ENCODE measurements around the gene MICAL3. TPM values are rescaled to one million over a fixed set of nuclear protein-coding genes. Genes with fewer than 3 reads are reported as not detected.
"Not testable (repeated sequence)": the region's sequence is repeated elsewhere in the genome, so short reads cannot be mapped to it uniquely, and the experiment has no call there.

MICAL3 gene
- total RNA-seq, 1 donor from 2014 or later, result 47.9 TPM

DNA sequence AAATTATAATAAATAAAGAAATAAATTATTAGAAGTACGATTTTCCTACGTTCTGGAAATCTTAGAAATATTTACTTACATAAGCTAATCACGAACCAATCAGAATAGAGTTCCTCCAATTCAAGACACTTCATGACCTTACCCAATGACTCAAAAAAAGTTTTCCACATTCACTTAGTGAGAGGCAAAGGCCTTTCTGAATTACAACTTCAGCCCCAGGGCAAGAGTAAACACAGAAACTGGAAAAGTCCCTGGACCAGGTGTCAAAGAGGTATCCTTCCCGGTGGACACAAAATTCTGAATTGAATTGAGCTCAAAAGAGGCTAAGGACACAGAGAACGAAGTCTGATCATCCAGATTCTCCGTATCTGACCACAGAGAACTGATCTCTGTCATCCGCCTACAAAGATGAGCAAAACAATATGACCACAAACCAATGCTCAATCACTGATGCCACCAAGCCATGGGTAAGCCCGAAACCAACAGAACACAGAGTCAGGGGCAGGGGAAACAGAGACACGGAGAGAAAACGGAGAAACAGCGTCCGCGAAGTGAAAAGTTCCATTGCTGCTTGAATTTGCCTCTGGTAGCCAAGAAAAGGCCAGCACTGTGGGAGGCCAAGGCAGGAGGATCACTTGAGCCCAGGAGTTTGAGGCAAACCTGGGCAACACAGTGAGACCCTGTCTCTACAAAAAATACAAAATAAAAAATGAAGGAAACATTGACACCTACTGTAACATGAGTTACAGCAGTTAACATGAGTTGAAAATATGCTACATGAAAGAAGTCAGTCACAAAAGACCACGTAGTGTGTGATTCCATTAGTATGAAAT lies 256.9 kb downstream of the MICAL3 start:
- Mint-ChIP-seq H3K4me3 (ENCODE audit: unreplicated experiment) (no peak overlapping the region), H3K4me1 (ENCODE audit: unreplicated experiment) (peaks cover 5% of the 10 kb centered on the region), H3K9me3 (ENCODE audit: unreplicated experiment) (no peaks in the 10 kb centered on the region), H3K27me3 (ENCODE audit: unreplicated experiment) (no peaks in the 10 kb centered on the region), H3K36me3 (ENCODE audit: unreplicated experiment) (no peaks in the 10 kb centered on the region), H3K27ac (ENCODE audit: unreplicated experiment) (no peak overlapping the region)
- no peak for TF ChIP-seq CTCF (IDR thresholded peaks at IDR 0.05)
- DNase-seq (ENCODE audit: extremely low spot score, unreplicated experiment), result no peak

DNA sequence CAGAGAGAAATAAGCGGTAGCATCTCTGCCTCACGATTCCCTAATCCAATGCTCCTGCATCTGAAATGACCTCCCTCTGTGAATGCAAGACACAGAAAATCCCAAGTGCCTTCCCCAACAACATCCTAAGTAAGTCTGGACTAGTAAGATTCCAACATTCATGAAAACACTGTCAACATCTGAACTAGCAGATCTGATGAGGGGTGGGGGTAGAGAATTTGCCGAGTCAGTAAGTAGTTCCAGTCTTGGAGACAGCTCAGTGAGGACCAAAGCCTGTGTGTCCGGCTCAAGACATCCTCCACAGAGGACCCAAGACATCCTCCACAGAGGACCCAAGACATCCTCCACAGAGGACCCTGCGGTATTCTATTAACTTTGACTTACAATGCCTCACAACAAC lies 259.5 kb downstream of the MICAL3 start:
- H3K27ac Mint-ChIP-seq (ENCODE audit: unreplicated experiment); H3K9me3 Mint-ChIP-seq (ENCODE audit: unreplicated experiment); H3K4me1 Mint-ChIP-seq (ENCODE audit: unreplicated experiment); DNase-seq (ENCODE audit: extremely low spot score, unreplicated experiment); H3K36me3 Mint-ChIP-seq (ENCODE audit: unreplicated experiment); H3K4me3 Mint-ChIP-seq (ENCODE audit: unreplicated experiment); H3K27me3 Mint-ChIP-seq (ENCODE audit: unreplicated experiment): not testable (repeated sequence)

DNA sequence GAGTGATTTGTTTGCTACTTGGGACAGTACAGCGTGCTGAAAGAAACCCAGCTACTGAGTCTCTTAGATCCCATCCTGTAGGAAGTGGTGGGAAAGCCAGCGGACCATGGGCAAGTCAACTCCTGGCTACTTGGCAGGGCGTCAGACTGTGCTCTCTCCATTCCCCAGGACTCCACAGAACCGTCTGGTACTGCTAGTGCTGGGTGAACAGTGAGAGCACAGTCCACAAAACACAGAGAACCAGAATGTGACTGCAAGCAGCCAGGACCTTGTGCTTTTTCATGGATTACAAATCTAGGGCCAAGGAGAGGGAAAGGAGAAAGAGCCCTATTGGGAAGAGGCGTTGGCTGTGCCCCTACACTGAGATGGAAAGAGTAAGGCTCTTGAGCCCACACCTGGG lies 260.3 kb downstream of the MICAL3 start:
- H3K4me1 Mint-ChIP-seq (ENCODE audit: unreplicated experiment), result no peaks in the 10 kb centered on the region
- H3K27ac Mint-ChIP-seq (ENCODE audit: unreplicated experiment), result no peak overlapping the region
- no peak for TF ChIP-seq CTCF (IDR thresholded peaks at IDR 0.05)
- no peak overlapping the region for H3K4me3 Mint-ChIP-seq (ENCODE audit: unreplicated experiment)
- DNase-seq (ENCODE audit: extremely low spot score, unreplicated experiment), result no peak
- no peaks in the 10 kb centered on the region for H3K36me3 Mint-ChIP-seq (ENCODE audit: unreplicated experiment)
- no peaks in the 10 kb centered on the region for H3K27me3 Mint-ChIP-seq (ENCODE audit: unreplicated experiment)
- no peaks in the 10 kb centered on the region for H3K9me3 Mint-ChIP-seq (ENCODE audit: unreplicated experiment)

DNA sequence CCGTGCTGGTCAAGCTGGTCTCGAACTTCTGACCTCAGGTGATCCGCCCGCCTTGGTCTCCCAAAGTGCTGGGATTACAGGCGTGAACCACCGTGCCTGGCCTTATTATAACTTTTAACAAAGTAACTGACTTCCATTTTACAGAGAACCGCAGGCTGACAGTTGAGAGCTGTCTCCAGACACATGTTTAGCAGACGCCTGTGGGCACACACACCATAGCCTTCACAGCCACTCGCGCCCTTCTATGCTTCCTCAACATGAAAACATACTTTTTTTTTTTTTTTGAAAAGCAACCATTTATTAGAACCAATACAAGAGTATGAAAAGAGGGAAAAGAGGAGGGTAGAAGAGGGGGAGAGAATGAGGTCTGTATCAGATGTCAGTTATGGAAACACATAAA lies 260.9 kb downstream of the MICAL3 start:
- not testable (repeated sequence) for H3K4me3 Mint-ChIP-seq (ENCODE audit: unreplicated experiment); H3K9me3 Mint-ChIP-seq (ENCODE audit: unreplicated experiment); H3K36me3 Mint-ChIP-seq (ENCODE audit: unreplicated experiment); H3K4me1 Mint-ChIP-seq (ENCODE audit: unreplicated experiment); DNase-seq (ENCODE audit: extremely low spot score, unreplicated experiment); H3K27me3 Mint-ChIP-seq (ENCODE audit: unreplicated experiment); H3K27ac Mint-ChIP-seq (ENCODE audit: unreplicated experiment)

DNA sequence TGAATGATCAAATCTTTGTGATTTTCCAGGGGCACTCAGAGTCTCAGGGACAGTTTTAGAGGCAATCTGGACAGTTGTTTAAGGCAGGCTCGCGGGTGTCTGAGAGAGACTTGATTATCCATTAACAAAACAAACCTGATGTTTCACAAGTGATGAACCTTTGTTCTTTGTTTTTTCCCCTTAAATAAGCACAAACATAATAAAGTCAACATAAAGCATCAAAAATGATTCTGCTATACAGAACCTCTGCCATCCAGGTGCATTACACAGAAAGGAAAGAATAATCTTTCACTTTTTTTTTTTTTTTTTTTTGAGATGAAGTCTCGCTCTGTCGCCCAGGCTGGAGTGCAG lies 263.2 kb downstream of the MICAL3 start:
- Mint-ChIP-seq H3K4me3 (ENCODE audit: unreplicated experiment) (no peak overlapping the region), H3K9me3 (ENCODE audit: unreplicated experiment) (no peaks in the 10 kb centered on the region), H3K27me3 (ENCODE audit: unreplicated experiment) (no peaks in the 10 kb centered on the region), H3K27ac (ENCODE audit: unreplicated experiment) (no peak overlapping the region), H3K4me1 (ENCODE audit: unreplicated experiment) (no peaks in the 10 kb centered on the region), H3K36me3 (ENCODE audit: unreplicated experiment) (no peaks in the 10 kb centered on the region)
- no peak for TF ChIP-seq CTCF (IDR thresholded peaks at IDR 0.05)
- DNase-seq (ENCODE audit: extremely low spot score, unreplicated experiment), result no peak

DNA sequence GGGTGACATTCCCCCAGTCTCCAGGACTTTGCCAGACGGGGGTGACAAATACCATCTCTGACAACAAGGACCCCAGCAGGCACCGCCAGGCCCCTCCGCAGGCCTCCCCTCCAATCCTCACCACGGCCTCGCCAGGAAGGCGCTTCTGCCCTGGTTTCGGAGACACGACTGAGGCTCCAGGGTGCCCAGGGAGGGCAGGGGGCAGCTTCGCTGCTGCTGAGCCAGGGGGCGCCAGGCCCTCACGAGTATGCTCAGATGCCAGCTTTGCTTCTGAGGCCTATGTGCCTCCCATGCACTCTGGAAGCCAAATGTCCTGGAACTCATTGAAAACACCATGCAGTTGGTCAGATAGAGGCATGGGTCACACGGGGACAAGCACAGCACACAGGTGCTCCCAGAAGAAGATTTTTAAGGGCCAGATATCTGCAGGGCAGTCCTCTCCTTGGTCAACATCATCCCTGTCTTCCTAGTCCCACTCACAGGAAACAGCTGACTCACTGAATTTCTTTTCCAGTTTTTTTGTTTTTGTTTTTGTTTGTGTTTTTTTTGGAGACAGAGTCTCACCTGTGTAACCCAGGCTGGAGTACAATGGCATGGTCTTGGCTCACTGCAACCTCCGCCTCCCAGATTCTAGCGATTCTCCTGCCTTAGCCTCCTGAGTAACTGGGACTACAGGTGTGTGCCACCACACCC lies 270.0 kb downstream of the MICAL3 start:
- Mint-ChIP-seq H3K27me3 (ENCODE audit: unreplicated experiment) (no peaks in the 10 kb centered on the region), H3K4me1 (ENCODE audit: unreplicated experiment) (no peaks in the 10 kb centered on the region), H3K36me3 (ENCODE audit: unreplicated experiment) (no peaks in the 10 kb centered on the region), H3K4me3 (ENCODE audit: unreplicated experiment) (no peak overlapping the region), H3K9me3 (ENCODE audit: unreplicated experiment) (no peaks in the 10 kb centered on the region), H3K27ac (ENCODE audit: unreplicated experiment) (no peak overlapping the region)
- TF ChIP-seq CTCF (IDR thresholded peaks at IDR 0.05), result peak; percentile 40
- DNase-seq (ENCODE audit: extremely low spot score, unreplicated experiment), result no peak

All from osteocyte (in vitro differentiated cells).